ENCODE measurements around the gene SLC35E1.
"Not testable (repeated sequence)": the region's sequence is repeated elsewhere in the genome, so short reads cannot be mapped to it uniquely, and the experiment has no call there.

SLC35E1 gene

GRCh38 chr19:16566161-16566560 is 6.1 kb downstream of the SLC35E1 start:
- DNase-seq: no peak
- in situ Hi-C loops (cut with HindIII; ENCODE audit: low pct_ligation_motif_present, low pct_unique_long_range_greater_than_20kb, low sequenced_read_pairs): no loop called here

- no peak for DNase-seq
Observed at GRCh38 chr19:16564842-16565241, 7.4 kb downstream of the SLC35E1 start.

DNA sequence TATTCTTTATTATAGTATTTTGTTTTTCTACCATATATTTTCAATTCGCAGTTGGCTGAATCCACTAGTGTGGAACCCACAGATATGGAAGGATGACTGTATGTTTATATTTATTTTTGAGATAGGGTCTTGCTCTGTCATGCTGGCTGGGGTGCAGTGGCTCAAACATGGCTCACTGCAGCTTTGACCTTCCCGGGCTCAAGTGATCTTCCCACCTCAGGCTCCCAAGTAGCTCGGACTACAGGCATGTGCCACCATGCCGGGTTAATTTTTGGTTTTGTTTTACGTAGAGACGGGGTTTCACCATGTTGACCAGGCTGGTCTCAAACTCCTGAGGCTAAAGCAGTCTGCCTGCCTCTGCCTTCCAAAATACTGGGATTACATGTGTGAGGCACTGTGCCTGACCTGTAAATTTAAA is 9.6 kb downstream of the SLC35E1 start:
- in situ Hi-C loops (cut with HindIII; ENCODE audit: low pct_ligation_motif_present, low pct_unique_long_range_greater_than_20kb, low sequenced_read_pairs): no loop called here
- no peak for DNase-seq

More at GRCh38 chr19:16564842-16565241, 7.4 kb downstream of the SLC35E1 start:
- in situ Hi-C loops (cut with HindIII; ENCODE audit: low pct_ligation_motif_present, low pct_unique_long_range_greater_than_20kb, low sequenced_read_pairs): no loop called here

GRCh38 chr19:16561382-16561781 is 10.8 kb downstream of the SLC35E1 start:
- in situ Hi-C loops (cut with HindIII; ENCODE audit: low pct_ligation_motif_present, low pct_unique_long_range_greater_than_20kb, low sequenced_read_pairs): no loop called here
- DNase-seq: no peak

GRCh38 chr19:16559780-16560276 is 12.4 kb downstream of the SLC35E1 start:
- in situ Hi-C loops (cut with HindIII; ENCODE audit: low pct_ligation_motif_present, low pct_unique_long_range_greater_than_20kb, low sequenced_read_pairs): no loop called here
- DNase-seq: no peak

DNA sequence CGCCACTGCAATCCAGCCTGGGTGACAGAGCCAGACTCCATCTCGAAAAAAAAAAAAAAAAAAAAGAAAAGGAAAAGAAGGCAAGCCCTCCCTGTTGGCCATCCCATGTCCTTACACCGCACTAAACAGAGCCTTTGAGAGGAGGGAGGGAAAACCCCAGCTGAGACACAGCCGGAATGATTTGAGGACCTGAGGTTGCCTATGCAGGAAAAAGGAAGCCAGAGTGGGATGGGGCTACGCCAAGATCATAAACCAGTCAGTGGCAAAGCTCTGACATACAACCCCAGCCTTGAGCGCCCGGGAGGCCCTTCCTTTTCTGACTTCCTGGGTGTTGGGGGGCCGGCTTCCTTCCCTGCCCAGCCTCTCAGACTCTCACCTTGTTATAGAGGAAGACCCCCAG is 17.4 kb downstream of the SLC35E1 start:
- DNase-seq: no peak
- in situ Hi-C loops (cut with HindIII; ENCODE audit: low pct_ligation_motif_present, low pct_unique_long_range_greater_than_20kb, low sequenced_read_pairs): no loop called here

DNA sequence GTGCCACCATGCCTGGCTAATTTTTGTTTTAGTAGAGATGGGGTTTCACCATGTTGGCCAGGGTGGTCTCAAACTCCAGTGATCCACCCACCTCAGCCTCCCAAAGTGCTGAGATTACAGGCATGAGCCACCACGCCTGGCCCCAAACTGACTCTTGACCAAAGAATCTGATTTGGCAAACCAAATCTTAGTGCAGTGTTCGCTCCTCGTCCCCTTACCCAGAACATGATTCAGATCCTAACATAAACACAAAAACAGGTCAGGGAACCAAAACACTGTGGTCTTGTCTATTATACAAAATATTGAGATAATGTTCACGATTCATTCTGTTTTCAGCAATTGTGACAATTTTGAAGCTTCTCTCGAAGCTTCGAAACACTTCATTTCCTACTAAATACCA is 20.3 kb downstream of the SLC35E1 start:
- in situ Hi-C loops (cut with HindIII; ENCODE audit: low pct_ligation_motif_present, low pct_unique_long_range_greater_than_20kb, low sequenced_read_pairs); DNase-seq: not testable (repeated sequence)

DNA sequence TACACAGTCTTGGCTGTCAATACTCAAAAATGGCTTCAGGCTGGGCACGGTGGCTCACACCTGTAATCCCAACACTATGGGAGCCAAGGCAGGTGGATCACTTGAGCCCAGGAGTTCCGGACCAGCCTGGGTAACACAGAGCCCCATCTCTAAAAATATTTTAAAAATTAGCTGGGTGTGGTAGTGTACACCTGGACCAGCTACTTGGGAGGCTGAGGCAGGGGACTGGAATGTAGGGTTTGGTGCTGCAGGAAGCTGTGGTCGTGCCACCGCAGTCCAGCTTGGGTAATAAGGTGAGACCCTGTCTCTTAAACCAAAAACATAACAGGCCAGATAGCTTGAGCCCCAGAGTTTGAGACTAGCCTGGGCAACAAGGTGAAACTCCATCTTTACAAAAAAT is 23.3 kb downstream of the SLC35E1 start:
- DNase-seq: no peak
- in situ Hi-C loops (cut with HindIII; ENCODE audit: low pct_ligation_motif_present, low pct_unique_long_range_greater_than_20kb, low sequenced_read_pairs): no loop called here

- no peak for DNase-seq
- in situ Hi-C loops (cut with HindIII; ENCODE audit: low pct_ligation_motif_present, low pct_unique_long_range_greater_than_20kb, low sequenced_read_pairs): no loop called here
Observed at GRCh38 chr19:16544473-16545231, 27.6 kb downstream of the SLC35E1 start.

DNA sequence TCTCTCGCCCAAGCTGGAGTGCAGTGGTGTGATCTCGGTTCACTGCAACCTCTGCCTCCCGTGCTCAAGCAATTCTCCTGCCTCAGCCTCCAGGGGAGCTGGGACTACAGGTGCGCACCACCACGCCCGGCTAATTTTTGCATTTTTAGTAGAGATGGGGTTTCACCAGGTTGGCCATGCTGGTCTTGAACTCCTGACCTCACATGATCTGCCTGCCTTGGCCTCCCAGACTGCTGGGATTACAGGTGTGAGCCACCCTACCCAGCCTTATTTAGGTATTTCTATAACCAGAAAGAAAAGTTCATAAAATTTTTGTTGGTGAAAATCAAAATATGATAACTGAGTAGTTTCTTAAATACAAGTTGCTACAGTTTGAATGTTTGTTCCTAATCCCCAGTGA is 28.5 kb downstream of the SLC35E1 start:
- in situ Hi-C loops (cut with HindIII; ENCODE audit: low pct_ligation_motif_present, low pct_unique_long_range_greater_than_20kb, low sequenced_read_pairs); DNase-seq: not testable (repeated sequence)

DNA sequence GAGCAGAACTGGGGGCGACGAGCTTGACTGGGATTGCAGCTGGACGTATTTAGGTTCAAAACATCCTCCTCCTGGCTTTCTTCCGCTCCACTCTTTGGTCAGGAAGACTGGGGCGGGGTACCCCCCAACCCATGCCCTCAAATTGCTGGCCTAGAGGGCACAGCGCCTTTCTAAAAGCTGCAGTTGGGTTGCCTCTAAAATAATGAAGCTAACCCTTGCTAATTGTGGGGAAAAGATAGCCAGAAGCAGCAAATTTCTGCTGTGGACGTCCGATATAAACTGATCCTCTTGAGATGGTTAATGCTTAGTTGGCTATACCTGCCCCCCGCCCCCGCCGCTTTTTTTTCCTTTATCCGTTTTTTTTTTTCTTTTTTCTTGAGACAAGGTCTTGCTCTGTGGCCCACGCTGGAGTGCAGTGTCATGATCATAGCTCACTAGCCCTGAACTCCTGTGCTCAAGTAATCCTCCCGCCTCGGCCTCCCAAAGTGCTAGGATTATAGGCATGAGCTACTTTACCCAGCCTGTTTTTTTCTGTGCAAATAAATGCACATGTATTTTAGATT is 29.2 kb downstream of the SLC35E1 start:
- peak; percentile 16 for DNase-seq
- in situ Hi-C loops (cut with HindIII; ENCODE audit: low pct_ligation_motif_present, low pct_unique_long_range_greater_than_20kb, low sequenced_read_pairs): no loop called here

DNA sequence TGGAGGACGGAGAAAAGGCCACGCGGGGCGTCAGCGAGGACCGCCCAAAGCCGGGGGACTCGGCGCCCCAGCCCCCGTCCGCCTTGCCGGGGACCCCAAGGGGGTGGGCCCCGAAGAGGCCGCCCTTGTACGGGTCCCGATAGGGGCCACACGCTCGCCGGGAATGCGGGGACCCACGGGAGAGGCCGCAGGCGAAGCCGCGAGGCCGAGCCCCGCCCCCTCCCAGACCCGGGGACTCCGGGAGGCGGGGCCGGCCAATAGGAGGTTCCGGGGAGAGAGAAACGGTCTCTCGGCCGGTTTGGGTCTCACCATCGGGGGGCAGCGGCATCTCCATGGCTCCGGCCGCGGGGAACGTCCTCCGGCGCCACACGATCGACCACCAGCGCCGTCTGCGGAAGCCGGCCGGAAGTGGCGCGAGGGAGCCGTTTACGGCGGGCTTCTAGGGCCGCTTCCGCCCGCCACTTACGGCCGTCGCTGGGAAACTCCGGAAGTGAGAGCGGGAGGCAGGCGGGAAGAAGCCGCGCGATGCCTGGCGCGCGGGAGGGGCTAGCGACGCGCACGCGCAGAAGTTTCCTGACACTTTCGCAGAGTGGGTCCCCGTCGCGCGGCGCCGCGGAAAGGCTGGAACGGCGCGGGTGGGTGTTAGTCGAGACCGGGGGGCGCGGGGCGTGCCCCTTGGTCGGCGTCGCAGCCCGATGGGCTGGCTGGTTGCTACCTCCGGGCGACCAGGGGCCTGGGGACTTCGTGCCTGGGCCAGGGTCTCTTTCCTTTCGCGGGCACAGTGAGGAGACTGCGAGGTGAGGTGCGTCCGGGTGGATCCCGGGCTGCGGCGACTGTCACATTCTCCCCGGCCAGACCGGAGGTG is 29.9 kb downstream of the SLC35E1 start, which contains the start of gene CHERP:
Gene CHERP (minus strand): TSS at position 393 of the 865 bp plus-strand sequence. CDS start 59 bp downstream, at position 334.
- in situ Hi-C loops (cut with HindIII; ENCODE audit: low pct_ligation_motif_present, low pct_unique_long_range_greater_than_20kb, low sequenced_read_pairs): no loop called here
- DNase-seq: peak; percentile 93

- in situ Hi-C loops (cut with HindIII; ENCODE audit: low pct_ligation_motif_present, low pct_unique_long_range_greater_than_20kb, low sequenced_read_pairs): no loop called here
- peak; percentile 8 for DNase-seq
Observed at GRCh38 chr19:16541526-16542044, 30.6 kb downstream of the SLC35E1 start.

GRCh38 chr19:16540948-16541347 is 31.3 kb downstream of the SLC35E1 start:
- no peak for DNase-seq
- in situ Hi-C loops (cut with HindIII; ENCODE audit: low pct_ligation_motif_present, low pct_unique_long_range_greater_than_20kb, low sequenced_read_pairs): no loop called here

DNA sequence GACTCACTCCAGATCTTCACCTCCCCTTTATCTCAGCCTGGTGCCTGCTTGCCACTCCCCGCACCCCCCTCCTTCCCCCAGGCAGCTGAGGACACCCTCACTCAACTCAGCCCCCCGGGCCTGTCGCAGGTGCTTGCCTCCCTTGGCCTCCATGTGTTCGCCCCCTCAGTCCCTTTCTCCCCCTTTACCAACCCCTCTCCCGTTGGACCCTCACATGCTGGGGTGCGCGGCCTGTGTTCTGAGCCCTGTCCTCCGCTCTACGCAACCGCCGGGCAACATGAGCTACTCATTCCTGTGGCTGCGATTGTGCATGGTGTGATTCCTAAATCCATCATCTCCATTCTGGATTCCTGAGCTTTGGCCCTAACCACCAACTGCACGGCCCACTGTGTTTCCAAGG is 35.1 kb downstream of the SLC35E1 start:
- DNase-seq: no peak
- in situ Hi-C loops (cut with HindIII; ENCODE audit: low pct_ligation_motif_present, low pct_unique_long_range_greater_than_20kb, low sequenced_read_pairs): no loop called here

- in situ Hi-C loops (cut with HindIII; ENCODE audit: low pct_ligation_motif_present, low pct_unique_long_range_greater_than_20kb, low sequenced_read_pairs): no loop called here
Observed at GRCh38 chr19:16536130-16536529, 36.1 kb downstream of the SLC35E1 start.

DNA sequence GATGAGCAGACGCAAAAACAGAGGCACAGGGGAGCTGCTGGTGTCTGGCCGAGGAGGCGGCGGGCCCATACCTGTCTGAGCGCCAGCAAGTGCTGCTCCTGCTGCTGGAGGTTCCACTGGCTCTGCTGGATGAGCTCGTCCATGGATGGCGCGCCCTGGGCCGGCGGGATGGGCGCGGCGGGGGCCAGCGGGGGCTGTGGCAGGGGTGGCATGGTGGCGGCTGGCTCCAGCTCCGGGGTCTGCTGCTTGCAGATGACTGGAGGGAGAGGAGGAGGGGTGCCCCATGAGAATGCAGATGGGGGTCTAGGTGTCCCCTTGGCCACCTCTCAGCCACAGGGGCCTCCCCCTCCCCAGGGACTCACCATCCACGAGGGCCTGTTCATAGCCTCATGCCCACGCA is 36.8 kb downstream of the SLC35E1 start:
- no peak for DNase-seq
- in situ Hi-C loops (cut with HindIII; ENCODE audit: low pct_ligation_motif_present, low pct_unique_long_range_greater_than_20kb, low sequenced_read_pairs): no loop called here

More at GRCh38 chr19:16536130-16536529, 36.1 kb downstream of the SLC35E1 start:
- no peak for DNase-seq

DNA sequence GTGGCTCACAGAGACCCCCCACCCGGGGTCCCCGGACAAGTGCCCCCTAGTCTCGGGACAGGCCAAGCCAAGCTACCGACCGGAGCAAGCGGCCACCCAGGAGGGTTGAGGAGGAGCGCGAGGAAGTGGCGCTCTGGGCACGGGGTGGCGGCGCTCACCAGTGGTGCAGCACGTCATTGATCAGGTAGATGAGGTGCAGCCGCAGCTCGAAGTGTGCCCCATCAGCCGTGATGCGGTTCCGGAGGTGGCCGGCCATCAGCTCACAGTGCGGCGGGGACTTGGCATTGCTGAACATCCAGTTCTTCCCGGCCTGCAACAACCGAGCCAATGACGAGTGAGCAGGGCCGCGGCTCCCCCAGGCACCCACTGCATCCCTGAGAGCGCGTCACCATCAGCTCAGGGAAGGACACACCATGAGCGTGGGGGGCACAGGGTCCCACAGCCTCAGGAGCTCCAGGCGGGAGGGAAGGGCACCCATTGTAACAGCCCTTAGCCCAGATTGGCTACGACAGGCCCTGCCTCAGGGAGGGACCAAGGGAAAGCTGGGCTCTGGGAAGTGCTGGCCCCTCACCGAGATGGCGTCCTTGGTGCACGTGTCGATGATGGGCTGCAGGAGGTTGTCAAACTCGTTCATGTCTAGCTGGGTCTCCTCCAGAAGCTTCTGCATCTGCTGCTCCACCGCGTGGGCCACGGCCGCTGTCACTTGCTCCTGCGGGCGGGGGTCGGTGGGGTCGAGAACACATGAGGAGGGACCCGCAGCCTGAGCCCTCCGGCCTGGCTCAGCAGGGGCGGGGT is 39.6 kb downstream of the SLC35E1 start:
- in situ Hi-C loops (cut with HindIII; ENCODE audit: low pct_ligation_motif_present, low pct_unique_long_range_greater_than_20kb, low sequenced_read_pairs): no loop called here
- DNase-seq: no peak
